ENCODE data around the gene TAC3.

DNA sequence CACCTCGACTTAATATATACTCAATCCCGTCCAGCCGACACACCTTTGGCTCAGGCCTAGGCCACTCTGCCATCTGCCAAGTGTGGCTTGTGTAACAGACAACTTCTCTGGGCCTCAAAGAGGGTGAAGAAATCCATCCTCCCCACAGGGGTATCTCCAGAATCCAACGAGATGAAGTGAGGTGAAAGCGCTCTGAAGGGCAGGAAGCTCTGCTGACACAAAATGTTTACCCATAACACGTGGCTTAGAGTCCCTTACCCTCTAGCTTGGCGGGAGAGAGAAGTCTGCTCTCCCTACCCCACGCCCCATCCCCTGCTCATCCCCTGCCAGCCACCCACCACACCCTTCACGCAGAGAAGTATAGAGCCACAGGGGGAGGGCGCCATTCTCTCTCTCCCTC is 23.0 kb downstream of the TAC3 start:
- TF ChIP-seq YY1 (IDR thresholded peaks at IDR 0.05; ENCODE audit: insufficient read depth, insufficient read length) (no peak), ZNF274 (IDR thresholded peaks at IDR 0.05; ENCODE audit: low read depth, low read length) (no peak)

All from NT2/D1 (cell line).